Gastroesophageal sphincter (tissue), 3 donors: Measurements from ENCODE around the gene CSNK1G3.

Experiments used
- CTCF ChIP-seq, 4 experiments: fragments of 200-600 bp in 2 of 4; fragments of 450-650 bp in 2 of 4; sonication (generic) in 1 of 4; IDR thresholded peaks; one replicate each; pipeline ENCODE4 v1.5.1; 2017 to 2019; ENCODE audit warnings: antibody characterized with exemption in 4 of 4, mild to moderate bottlenecking in 2 of 4, moderate library complexity in 2 of 4
- POLR2AphosphoS5 ChIP-seq: sonication (generic); formaldehyde crosslinking; IDR thresholded peaks from one replicate; pipeline ENCODE4 v1.6.1; 2017; ENCODE audit warnings: antibody characterized with exemption

DNA sequence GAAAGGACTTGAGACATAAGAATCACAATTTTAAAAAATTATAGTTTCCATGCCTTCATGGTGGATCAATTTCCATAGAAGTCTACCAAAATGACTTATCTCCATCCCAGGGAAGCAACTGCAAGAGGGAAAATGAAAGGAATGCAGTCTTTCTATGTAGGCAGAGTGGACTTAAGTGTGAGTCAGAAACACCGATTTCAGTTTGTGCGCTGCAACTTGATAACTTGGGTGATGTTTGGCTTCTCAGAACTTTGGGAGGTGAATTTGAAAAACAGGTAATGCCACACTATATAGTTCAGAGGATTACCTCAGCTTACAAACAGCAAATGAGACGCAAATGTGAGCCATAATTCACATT, 708 bp upstream of the CSNK1G3 start:
- TF ChIP-seq CTCF (IDR thresholded peaks at IDR 0.05) (no peak), POLR2AphosphoS5 (no peak)
